ENCODE results near the gene ITPRIP.

DNA sequence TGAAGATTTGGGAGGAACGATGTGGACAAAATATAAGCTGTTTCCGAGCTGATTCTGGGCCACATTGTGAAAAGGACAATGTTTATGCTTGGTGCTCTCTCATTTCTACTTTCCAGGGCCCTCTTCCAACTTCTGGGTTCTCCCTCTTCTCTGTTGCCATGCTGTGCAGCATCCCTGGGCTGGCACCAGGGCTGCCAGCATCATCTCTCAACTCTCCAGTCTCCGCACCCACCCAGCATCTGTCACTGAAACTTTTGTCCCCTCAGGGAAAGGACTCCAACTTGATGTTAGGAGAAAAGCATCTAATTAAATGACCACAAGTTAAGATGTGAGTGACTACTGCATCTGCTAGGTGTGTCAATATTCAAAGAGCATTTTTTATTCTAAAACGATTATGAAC lies 42.1 kb upstream of the ITPRIP start:
- TF ChIP-seq, protein P1, sequence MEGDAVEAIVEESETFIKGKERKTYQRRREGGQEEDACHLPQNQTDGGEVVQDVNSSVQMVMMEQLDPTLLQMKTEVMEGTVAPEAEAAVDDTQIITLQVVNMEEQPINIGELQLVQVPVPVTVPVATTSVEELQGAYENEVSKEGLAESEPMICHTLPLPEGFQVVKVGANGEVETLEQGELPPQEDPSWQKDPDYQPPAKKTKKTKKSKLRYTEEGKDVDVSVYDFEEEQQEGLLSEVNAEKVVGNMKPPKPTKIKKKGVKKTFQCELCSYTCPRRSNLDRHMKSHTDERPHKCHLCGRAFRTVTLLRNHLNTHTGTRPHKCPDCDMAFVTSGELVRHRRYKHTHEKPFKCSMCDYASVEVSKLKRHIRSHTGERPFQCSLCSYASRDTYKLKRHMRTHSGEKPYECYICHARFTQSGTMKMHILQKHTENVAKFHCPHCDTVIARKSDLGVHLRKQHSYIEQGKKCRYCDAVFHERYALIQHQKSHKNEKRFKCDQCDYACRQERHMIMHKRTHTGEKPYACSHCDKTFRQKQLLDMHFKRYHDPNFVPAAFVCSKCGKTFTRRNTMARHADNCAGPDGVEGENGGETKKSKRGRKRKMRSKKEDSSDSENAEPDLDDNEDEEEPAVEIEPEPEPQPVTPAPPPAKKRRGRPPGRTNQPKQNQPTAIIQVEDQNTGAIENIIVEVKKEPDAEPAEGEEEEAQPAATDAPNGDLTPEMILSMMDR (optimal IDR thresholded peaks at IDR 0.05 in 1 of 3, IDR thresholded peaks at IDR 0.05 in 1 of 3, conservative IDR thresholded peaks at IDR 0.05 in 1 of 3; ENCODE audit: extremely low read depth in 1 of 3, insufficient read depth in 2 of 3, low read length in 3 of 3), result no peak
- TF ChIP-seq EZH2 (IDR thresholded peaks at IDR 0.05; ENCODE audit: low read length), result no peak
